HepG2 (cell line): ENCODE results near the gene ZNF385B. TPM values are rescaled to one million over a fixed set of nuclear protein-coding genes. Genes with fewer than 3 reads are reported as not detected.

ENCODE experiments used
- POLR2G ChIP-seq: fragments of 200-400 bp; formaldehyde crosslinking; IDR thresholded peaks from 2 replicates; pipeline ENCODE4 v1.6.1; 2018; ENCODE audit warnings: mild to moderate bottlenecking, low read depth, low read length, moderate library complexity
- SP2 ChIP-seq: sonication (generic); formaldehyde crosslinking; IDR thresholded peaks from 2 replicates; pipeline ENCODE4 v1.5.1; 2020; ENCODE audit warnings: mild to moderate bottlenecking, missing genetic modification reagents
- TARDBP ChIP-seq: sonication (generic); formaldehyde crosslinking; IDR thresholded peaks from 2 replicates; pipeline ENCODE4 v1.8.0; 2022; ENCODE audit warnings: mild to moderate bottlenecking, missing genetic modification reagents
- ZBTB40 ChIP-seq, 2 experiments: fragments of 450-650 bp in 1 of 2; sonication (generic) in 1 of 2; formaldehyde crosslinking in 1 of 2; IDR thresholded peaks; 2 replicates each; pipeline versions ENCODE4 v1.6.1 to v1.8.0; 2016 to 2022; ENCODE audit warnings: antibody characterized with exemption in 1 of 2, mild to moderate bottlenecking in 1 of 2, missing genetic modification reagents in 1 of 2
- ZNF124 ChIP-seq: sonication (generic); formaldehyde crosslinking; IDR thresholded peaks from 2 replicates; pipeline ENCODE4 v1.4.0; 2020; ENCODE audit warnings: missing genetic modification reagents
- ZNF230 ChIP-seq: sonication (generic); formaldehyde crosslinking; IDR thresholded peaks from 2 replicates; pipeline ENCODE4 v1.4.0; 2020; ENCODE audit warnings: mild to moderate bottlenecking, missing genetic modification reagents
- ZSCAN29 ChIP-seq: sonication (generic); formaldehyde crosslinking; conservative IDR thresholded peaks from 2 replicates; pipeline ENCODE4 v1.4.0; 2020; ENCODE audit warnings: mild to moderate bottlenecking, missing genetic modification reagents
- polyA plus RNA-seq, 8 experiments: library from polyadenylated mRNA; depleted of rRNA in 3 of 8; stranded (reverse) in 7 of 8; unstranded in 1 of 8; fragments of >200 nt; fragmentation: Illumina TruSeq in 4 of 8; extraction: Trizol in 4 of 8; gene quantifications; 2 replicates each; pipeline versions ENCODE4 v1.2.1 to v1.2.3, GENCODE V29; 2011 to 2016; ENCODE audit warnings: low read depth in 4 of 8, missing spikeins in 1 of 8, mixed read lengths in 1 of 8; ENCODE audit not compliant: insufficient read depth in 1 of 8
- total RNA-seq, 5 experiments: library from RNA; depleted of rRNA; stranded (reverse); fragments of >200 nt; fragmentation: Illumina TruSeq; extraction: Trizol; gene quantifications; 2 replicates each; pipeline ENCODE4 v1.2.3, GENCODE V29; 2016; ENCODE audit warnings: low read depth in 1 of 5

The ZNF385B gene
- total and polyA plus RNA-seq, 2 of the 13 experiments (the other 11 are each of a cell fraction or from before 2014, with no cell fraction given) = 3.3 to 6.7 TPM

GRCh38 chr2:179854891-179855290, 6.5 kb downstream of the ZNF385B start (continued):
- TF ChIP-seq ZBTB40 (IDR thresholded peaks at IDR 0.05) (no peak), ZBTB40 (CRISPR knock-in tag; IDR thresholded peaks at IDR 0.05) (no peak), SP2 (no peak), ZNF230 (CRISPR knock-in tag) (no peak), TARDBP (CRISPR knock-in tag) (no peak), ZNF124 (CRISPR knock-in tag) (no peak), ZSCAN29 (CRISPR knock-in tag) (no peak), POLR2G (no peak)
